ENCODE results near the gene SMAD3. TPM values are rescaled to one million over a fixed set of nuclear protein-coding genes. Genes with fewer than 3 reads are reported as not detected.

SMAD3 gene
- total RNA-seq, 1 donor from 2014 or later = 35.6 TPM

DNA sequence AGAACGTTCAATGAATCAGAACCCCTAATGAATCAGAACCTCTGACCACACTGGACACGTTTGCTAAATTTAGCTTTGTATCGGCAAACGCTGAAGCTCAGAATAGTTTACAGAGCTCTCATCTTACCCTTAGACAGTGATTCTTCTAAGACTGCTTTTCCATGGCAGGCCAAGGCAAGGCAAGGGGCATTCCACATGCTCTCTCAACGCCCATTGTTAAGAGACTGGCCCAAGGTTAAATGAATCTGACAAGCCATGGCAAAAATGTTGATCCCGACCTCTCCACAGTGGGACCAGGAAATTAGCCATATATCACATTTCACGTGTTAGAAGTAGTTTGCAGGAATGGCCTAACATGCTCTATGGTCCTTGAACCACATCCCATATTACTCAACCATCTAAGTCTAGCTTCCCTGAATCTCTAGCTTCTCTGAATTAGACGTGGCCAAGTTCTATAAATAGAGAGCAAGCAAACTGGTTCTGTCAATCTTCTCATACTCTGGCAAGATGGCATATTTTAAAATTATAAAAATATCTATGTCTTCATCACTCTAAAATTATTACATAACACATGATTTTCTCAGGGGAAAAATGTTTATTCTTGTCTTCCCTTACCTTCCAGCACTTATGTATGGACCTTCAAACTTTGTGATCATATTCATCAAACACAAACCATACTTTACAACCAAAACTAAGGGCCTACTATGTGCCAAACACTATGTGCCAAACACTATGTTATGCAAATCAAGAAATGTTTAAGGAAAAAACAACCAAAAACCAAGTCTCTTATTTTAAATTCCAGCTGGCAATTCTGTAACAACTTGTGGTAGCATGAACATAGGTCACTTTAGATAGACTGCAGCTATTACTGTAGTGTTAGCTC lies 134.7 kb downstream of the SMAD3 start:
- no peak for ATAC-seq

DNA sequence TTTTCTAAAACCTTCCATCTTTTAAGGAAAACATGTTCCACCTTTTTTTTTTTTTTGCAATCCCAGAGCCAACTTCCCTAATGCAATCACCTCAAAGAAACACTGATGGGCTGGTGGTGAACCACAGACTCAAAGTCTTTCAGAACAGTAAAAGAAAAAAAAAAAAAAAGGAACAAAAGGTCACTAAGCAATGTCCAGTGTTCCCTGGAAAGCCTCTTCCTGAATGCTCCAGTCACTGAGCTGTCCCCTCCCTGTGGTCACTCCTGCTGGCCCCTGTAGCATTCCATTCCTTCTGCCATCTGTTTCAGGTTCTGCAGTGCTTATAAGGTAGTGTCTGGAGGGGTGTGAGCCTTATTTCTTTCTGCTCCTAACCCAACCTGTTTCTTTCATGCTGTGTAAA lies 135.7 kb downstream of the SMAD3 start:
- ATAC-seq = no peak

DNA sequence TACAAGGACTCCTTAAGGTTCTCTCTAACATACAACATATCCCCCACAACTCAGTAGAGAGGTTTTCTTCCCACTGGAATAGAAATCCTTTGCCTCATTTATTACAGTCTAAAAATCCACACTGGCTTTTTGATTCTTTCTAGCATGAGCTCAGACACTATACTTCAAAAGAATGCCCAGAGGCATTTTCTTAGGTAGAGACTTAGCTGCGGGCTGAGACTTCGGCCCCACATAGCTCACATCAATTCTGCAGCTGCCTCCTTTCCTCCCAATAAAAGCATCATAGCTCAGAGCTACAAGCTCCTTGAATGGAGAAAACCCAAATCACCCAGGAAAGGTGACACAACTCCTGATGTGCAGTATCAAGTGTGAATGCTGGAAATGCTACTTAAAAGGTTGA lies 136.7 kb downstream of the SMAD3 start:
- no peak for ATAC-seq

DNA sequence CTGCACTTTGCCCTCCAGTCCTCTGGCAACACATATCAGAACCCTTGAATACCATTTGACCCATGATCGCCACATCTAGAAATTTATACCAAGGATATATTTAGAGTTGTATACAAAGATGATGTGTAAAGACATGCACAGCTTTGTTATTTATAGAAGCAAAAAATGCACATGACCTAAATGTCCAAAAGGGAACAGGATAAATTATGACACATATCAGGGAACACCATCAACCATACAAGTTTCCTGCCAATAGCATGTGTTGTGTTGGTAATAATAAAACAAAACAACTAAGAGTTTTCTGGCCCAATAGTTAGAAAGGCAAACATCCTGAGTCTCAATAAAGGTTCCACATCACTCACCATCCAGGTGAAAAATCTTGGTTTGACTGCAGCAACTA lies 137.6 kb downstream of the SMAD3 start:
- no peak for ATAC-seq

DNA sequence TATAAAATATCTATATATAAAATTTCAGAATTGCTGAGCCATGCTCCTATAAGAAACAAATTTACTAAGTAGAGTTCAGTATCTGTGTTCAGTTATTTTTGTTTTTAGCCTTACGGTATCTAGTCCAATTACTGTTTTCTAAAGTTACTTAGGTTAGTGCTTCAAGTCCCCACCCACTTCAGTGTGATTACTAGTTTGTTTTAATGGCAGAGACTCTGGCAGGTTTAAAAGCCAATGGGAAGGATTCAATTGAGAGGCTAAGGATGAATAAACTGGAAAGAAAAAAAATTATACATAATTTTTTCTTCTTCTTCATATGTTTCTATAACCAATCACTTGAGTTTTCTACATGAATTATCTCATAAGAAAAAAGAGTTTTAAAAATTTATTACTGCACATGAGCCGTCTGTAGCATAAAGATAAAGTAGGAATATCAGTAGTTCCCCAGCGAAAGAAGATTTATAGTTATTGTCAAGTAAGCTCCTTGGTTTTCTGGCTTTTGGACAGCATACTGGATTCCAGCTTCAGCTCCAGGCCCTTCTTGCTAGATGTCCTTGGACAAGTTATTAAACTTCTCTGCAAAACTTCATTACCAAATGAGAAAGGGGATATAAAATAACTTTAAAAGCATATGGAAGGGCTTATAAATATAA lies 142.3 kb downstream of the SMAD3 start:
- no peak for ATAC-seq

DNA sequence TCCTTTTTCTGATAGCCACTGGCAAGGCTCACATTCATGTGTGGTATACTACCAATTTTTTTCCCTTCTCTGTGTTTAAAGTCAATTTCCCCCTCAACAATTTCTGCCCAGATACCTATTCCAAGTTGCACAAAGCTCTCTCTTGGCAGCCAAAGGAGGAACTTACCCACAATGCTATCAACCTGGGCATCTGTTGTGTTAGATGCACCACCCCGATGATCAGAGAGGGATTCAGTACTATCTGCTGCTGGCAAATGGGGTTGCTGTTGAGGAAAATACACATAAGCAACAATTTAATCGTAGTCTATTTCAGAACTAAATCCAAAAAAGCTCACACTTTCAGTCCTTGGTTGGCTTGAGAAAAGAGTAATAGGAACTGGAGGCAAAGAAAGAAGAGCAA lies 143.0 kb downstream of the SMAD3 start:
- no peak for ATAC-seq

DNA sequence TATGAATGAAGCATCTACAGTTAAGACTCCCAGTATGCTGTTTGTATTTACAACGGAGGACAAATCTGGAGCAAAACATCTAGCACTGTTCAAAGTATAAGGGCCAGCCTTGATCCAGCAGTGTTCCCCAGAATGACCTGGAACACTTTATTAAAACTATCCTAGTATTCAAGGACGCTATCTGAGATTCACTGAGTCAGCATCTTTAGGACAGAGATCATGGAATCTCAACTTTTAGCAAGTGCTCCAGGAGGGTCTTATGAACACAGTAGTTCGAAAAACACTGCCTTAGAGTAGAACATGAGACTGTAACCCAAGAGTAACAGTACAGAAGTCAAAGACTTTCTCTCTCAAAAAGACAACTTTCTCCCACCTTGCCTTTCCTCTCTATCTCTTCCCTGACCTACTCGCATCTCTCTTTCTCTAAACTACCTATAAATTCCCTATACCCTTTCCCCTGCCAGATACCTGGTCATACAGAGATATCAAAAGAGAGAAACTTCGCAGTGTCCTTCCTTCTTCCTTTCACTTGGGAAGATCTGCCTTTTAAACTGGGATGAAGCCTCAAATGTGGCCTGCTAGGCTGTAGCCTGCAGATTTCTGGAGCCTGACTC lies 145.3 kb downstream of the SMAD3 start:
- no peak for ATAC-seq

DNA sequence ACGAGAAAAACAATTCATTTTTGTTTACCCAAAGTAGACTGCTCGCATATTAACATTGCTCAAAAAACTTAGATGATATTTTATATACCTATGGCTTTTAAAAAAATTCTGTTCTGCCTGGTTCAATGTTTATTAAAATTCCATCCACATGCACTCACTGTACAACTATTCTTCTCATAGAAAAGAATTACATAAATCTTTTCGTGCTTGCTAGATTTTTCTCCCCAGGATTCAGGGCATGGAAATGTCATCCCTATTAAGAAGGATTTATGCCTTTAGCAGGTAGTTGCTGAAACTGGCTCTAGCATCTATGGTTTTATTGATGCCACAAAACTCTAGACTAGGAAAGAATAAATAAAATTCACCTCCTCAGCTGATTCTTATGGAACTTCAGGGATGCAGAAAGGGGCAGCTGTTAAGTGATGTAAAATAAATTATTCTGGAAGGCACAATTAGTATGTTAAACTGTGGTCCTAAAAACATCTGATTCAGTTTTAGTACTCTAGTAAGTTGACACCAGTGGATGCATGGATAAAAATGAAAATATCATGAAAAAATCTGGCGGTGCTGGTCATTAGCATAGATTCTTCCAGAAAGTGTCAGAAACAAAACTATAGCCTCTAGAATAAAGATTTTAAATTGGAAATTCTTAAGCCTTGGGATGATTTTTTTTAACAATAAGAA lies 147.4 kb downstream of the SMAD3 start:
- no peak for ATAC-seq

DNA sequence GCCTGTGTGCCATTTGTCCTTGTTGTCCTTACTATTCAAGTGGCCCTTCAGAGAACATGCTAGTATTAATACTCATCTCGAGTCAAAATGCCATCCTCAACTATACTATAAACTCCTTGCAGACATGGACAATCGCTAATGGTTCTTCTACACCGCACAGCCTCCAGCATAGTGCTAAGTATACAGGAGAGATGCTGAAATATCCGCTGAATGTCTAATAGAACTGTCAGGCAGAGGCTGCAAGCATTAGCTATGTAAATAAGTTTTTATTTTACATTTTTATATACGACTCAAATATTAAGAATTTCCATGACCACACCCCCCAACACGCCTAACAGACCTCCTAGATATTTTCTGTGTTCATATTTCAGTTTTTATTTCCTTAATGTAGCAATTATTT lies 149.7 kb downstream of the SMAD3 start:
- ATAC-seq = no peak

DNA sequence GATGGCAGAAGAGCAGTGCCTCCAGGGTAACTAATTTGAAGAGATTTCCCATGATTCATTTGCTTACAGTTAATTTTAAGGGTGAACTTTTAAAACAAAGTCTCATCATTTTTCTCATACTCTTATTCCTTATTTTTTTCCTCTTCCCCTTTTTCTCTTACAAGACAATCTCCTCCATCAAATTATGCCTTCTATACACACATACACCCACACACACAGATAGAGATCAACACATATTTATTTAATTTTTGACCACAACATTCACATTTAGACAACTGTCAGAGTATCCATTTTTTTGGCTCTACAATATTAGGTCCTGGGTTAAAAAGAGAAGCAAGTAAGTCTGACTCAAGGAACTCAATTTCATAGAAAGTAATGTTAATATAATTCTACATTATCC lies 151.5 kb downstream of the SMAD3 start:
- no peak for ATAC-seq

DNA sequence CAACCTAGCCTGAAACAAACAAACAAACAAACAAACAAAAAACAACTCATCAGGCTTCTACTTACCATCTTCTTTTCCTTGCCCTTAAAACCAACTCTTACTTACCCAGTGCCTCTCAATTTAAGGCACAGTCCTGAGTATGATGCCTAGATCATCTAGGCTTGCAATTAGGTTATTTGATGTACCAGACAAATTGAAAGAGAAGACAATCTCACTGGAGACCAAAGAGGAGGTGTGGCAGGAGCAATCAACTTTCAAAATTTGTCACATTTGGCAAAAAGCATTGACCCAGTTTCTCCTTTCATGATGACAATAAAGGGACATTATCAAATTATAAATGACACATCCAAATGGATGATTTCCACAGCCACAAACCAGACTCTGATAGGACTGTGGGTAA lies 153.0 kb downstream of the SMAD3 start:
- no peak for ATAC-seq

DNA sequence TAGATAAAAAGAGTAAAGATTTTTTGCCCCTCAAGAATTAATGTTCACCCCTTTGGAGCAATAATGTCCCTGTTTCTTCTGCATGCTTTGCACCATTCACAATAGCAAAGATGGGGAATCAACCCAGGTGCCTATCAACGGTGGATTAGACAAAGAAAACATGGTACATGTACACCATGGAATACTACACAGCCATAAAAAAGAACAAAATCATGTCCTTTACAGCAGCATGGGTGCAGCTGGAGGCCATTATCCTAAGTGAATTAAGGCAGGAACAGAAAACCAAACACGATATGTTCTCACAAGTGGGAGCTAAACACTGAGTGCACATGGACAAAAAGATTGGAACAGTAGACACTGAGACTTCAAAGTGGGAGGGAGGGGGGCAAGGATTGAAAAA lies 153.9 kb downstream of the SMAD3 start:
- no peak for ATAC-seq

DNA sequence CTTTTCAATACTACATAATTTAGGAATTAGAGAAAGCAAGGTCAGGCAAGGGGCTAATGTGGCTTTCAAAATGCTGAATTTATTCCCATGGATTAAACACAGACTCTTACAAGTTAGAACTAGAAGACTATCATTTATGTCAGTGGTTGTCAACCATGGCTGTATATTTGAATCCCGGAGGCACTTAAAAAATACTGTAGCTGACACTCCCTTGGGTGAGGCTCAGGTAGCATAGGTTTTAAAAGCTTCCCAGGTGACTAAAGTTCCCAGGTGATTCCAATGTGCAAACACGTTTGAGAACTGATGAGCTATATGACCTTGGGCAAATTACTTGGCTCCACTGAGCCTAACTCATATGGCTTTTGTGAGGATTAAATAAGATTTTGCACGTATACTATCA lies 159.5 kb downstream of the SMAD3 start:
- peak; percentile 97 for ATAC-seq

DNA sequence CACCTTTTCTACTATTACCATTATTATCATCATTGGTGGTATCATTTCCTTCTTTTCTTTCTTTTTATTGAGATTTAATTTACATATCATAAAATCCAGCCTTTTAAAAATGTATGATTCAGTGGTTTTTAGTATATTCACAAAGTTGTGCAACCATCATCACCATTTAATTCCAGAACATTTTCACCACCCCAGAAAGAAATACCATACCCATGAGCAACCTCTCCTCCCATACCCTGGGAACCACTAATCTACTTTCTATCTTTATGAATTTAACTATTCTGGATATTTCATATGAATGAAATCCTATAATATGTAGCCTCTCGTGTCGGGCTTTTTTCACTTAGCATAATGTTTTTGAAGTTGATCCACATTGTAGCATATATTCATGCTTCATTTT lies 159.9 kb downstream of the SMAD3 start:
- peak; percentile 29 for ATAC-seq

DNA sequence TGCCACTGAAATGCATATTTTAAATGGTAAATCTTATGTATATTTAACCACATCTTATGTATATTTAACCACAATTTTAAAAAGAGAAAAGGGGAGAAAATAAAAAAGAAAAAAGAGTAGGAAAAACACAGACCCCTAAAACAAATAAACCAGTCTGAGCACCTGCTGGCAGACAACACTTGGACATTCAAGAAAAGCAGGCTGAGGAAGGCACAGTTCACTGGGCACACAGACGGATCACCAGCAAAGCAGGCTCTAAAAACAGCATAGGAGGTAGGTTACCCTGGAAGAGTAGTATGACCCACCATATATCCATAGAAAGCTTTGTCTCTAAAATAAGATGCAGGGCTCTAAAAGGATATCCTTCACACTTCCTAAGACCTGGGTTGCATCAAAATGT lies 162.0 kb downstream of the SMAD3 start:
- ATAC-seq = no peak

DNA sequence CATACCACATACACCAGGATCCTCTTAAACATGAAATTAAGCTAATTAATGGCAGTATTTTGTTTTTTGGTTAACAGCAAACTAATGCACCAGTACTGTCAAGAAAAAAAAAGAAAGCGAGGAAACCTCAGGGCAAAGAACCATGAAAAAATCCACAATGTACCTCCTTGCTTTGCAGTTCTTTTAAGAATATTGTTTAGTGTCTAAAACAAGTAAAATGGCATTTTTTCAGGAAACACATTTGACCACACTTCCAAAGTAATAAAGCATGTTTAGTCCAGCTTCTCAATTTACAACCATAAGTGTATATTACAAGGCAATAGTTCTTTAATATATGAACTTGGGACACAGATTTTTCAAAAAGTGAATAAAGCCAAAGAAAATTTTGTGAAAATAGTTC lies 162.4 kb downstream of the SMAD3 start:
- ATAC-seq = no peak

DNA sequence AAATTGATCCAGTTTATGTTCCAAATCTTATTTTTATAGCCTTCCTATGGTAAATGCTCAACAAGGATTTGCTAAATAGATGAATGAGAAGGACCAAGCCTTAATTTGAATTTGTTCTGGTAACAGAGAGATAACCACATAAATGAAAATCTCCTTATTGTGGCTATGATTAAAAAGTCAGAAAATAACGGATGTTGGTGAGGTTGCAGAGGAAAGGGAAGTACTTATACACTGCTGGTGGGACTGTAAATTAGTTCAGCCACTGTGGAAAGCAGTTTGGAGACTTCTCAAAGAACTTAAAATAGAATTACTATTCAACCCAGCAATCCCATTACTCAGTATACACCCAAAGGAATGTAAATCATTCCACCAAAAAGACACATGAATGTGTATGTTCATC lies 162.9 kb downstream of the SMAD3 start:
- no peak for ATAC-seq

DNA sequence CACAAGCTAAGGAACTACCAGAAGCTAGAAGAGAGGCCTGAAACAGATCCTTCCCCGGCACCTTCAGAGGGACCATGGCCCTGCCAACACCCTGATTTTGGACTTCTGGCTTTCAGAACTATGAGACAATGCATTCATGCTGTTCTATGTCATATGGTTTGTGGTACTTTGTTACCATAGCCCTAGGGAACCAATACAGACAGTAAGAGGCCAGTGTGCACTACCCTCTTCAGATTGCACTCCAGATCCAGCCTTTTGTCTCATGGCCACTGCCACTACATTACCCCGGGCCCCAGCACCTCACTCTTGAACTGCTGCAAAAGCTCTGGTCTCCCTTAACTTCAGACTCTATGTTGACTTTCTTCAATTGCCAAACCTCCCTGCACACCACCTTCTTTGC lies 165.1 kb downstream of the SMAD3 start:
- no peak for ATAC-seq

DNA sequence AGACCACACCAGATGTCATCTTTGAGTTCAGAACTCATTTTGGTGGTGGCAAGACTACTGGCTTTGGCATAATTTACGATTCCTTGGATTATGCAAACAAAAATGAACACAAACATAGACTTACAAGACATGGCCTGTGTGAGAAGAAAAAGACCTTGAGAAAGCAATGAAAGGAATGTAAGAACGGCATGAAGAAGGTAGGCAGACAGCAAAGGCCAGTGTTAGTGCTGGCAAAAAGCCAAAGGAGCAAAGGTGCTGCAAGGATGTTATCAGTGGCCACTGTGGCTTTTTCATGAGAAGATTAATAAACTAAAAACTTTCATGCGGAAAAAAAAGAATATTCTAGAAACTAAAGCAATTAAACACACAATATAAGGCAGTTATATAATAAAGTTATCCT lies 167.2 kb downstream of the SMAD3 start:
- no peak for ATAC-seq

DNA sequence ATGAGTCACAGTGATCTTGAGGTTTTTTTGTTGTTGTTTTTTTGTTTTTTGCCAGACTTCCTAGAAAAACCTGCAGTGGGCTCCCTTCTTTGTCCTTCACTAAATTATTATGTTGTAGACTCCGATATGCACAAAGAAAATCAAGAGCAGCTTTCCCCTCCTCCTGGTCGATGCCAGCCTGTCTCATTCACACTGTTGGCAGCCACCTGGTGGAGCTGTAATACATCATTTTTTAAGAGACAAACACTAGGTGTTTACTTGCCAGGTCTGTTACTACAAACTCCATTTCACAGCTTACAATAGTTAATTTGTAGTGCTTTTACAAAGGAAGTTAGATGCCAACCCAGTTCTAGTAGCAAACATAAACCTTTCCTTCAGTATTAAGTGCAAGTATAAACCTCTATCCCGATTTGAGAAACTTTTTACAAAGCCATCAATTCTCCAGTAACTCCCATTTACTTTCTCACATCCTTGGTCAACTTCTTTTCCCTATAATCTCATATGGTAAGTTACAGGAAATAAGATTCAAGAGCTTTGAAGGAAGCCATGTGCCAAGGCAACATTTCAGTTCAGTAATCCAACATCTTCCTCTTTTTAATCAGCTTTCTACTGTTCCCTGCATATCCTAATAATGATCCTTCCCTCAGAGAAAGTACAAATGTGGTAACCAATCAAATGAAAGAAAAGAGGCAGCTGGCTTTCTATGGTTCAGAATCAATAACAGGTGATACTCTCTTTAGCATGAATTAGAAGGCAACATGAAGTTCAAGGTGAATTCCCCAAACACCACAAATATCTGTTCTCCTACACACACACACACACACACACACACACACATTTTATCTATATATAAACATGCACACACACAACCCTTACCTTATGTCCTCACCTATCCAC lies 175.1 kb downstream of the SMAD3 start:
- ATAC-seq = peak; percentile 28

DNA sequence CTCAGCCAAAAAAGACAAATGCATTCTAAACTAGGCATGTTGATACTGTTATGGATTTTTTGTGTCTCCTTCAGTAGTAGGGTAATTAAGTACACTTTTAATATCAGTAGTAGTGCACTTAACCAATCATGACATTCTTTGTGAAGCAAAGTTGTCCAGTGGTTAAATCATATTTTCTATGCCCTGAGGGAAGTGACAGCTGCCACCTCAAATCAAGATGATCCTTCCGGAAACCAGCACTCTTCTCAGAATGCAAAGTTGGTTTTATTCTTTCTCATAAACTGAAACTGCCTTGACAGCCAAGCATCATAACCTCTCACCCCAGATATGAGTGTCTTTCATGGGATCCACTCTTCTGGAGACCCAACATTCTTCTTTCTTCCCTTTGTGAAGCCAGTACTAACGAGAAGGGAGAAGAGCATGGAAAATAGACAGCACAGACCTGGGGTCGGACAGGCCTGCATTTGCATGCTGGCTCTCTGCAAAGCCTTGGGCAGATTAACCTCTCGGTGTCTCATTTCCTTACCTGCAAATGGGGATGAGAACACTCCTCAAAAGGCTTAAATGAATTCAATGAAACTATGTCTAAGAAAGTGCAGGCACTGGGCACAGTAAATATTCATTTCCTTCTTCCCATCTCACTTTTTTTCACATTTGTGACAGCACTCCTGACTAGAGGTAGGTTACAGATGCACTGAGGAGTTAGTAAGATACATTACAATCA lies 175.9 kb downstream of the SMAD3 start:
- peak; percentile 28 for ATAC-seq

DNA sequence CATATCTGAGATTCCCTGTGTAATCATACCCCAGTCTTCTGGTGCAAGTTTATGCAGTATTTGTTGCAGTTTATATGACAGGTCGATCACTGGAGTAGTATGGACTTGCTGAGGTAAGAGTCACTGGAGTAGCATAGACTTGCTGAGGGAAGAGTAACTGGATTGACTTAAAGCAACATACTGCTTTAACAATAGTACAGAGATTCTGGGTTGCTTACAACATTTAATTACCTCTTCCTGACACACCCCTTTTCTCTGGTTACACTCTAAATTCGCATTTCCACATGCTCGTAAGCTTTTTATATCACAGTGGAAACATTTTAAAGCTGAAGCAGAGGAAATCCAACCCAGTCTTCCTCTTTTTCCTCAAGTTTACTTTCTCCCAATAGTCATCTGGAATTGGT lies 177.3 kb downstream of the SMAD3 start:
- peak; percentile 93 for ATAC-seq

Data from esophagus mucosa (tissue), 1 donor.